IPS-18c (cell line): Measurements from ENCODE around the gene SESTD1.

Experiments used
- H3K4me3 ChIP-seq: 2 replicates; pipeline ENCODE4 v1.7.0; 2013; ENCODE audit warnings: low read depth, mild to moderate bottlenecking, low read length, moderate library complexity; ENCODE audit not compliant: insufficient read depth
- H3K9me3 ChIP-seq: one replicate; pipeline ENCODE4 v1.6.1; 2013; ENCODE audit warnings: mild to moderate bottlenecking, low read length, moderate library complexity; ENCODE audit not compliant: control insufficient read depth, insufficient read depth

SESTD1 gene, protein sequence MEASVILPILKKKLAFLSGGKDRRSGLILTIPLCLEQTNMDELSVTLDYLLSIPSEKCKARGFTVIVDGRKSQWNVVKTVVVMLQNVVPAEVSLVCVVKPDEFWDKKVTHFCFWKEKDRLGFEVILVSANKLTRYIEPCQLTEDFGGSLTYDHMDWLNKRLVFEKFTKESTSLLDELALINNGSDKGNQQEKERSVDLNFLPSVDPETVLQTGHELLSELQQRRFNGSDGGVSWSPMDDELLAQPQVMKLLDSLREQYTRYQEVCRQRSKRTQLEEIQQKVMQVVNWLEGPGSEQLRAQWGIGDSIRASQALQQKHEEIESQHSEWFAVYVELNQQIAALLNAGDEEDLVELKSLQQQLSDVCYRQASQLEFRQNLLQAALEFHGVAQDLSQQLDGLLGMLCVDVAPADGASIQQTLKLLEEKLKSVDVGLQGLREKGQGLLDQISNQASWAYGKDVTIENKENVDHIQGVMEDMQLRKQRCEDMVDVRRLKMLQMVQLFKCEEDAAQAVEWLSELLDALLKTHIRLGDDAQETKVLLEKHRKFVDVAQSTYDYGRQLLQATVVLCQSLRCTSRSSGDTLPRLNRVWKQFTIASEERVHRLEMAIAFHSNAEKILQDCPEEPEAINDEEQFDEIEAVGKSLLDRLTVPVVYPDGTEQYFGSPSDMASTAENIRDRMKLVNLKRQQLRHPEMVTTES

DNA sequence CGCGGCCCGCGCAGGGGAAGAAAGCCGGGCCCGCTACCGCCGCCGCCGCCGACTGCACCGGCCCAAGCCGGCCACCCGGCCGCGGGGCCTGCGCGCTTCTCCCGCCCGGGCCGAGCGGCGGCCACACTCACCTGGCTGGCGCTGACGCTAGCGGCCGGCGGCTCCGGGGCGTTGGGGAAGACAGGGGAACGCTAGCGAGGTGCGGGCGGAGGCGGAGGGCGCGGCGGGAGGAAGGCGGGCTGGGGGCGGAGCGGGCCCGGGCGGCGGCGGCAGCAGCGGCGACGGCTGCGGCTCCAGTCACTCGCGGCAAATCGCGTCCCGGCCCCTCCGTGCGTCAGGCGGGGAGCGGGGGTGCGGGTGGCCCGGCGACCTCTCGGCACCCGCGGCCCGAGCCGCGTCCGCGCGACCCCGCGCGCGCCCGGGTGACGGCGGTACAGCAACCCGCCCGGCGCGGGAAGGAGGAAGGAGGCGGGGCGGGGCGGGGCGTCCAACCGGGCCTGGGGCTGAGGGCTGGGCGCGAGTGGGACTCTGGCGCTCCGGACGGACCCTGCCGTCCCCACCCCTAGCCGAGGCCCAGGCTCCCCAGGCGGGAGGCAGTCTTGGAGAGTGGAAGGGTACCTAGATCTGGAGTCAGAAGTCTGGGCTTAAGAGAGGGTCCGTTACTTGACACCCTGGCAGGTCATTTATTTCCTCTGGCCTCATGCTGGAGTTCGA lies at the start of gene SESTD1:
SESTD1 (minus strand) TSS at position 465 of the 714 bp plus-strand sequence. CDS start 72,991 bp downstream, outside the sequence.
- peaks cover 5% of the 10 kb centered on the region for H3K9me3 ChIP-seq
- H3K4me3 ChIP-seq, result peak within 1 kb of the TSS; percentile 82

DNA sequence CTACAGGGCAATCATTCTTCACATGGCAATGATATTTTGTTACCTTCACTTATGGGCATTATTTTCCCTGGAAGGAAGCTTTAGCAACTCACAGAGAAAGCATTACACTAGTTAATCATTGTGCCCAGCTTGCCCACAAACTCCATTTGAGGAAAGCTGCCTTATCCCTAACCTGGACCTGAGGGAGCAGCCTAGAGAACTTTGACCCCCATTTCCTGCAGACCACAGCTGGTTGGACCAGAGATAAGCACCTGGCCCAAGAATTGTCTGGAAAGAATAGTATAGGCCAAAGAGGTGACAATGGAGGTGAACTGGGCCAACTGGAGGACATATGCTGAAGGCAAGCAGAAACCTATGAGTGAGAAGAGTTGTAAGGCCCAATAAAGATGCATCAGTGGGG lies 48.4 kb upstream of the SESTD1 start:
- Histone ChIP-seq H3K4me3 (no peak overlapping the region), H3K9me3 (peaks cover 2% of the 10 kb centered on the region)

DNA sequence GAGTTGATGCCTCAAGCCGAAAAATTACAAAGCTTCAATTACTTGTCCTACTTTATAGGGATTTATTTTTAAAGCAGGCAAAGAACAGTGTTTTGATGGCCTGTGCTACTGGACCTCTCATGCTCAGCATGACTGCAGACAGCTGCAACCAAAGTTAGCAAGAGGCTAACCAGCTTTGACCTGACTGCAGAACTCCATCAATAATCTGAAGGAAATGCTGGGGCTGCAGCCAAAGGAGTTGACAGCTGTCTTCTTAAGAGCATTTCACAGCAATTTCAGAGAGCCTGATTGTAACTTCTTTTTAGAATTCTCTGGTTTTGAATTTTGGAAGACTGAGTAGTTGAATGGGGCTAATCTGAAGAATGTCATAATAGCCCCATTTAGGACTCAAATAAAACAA lies 46.5 kb upstream of the SESTD1 start:
- Histone ChIP-seq H3K4me3 (no peak overlapping the region), H3K9me3 (peaks cover 2% of the 10 kb centered on the region)

DNA sequence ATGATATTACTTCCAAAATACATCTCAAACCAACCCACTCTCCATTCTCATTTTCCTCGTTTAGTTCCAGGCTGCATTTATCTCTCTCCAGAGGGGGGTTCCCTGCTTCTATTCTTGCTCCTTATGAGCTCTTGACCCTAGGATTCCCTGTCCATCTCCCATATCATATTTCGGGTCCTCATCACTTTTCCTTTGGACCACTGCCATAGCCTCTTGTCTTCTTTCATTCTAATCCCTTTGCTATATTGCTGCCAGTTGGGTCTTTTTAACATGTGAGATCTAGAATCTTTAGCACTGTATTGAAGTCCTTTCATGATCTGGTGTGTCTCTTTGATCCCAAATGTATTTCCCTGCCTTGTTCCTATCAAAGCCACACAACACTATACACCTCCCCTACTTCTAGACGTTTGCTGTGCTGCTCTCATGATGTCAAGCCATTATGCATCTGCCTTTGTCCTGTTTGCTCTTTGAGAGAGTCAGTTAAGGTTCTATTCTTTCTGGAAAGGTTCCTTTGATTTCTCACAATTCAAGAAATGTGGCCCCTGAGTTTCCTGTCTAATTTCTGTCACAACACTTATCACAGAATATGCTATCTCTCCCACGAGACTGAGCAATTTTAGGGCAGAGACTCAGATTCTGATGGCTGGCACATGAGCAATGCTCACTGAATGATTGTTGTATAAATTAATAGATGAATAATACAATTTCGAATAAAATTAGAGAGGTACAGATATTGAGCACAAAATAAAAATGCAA lies 43.2 kb upstream of the SESTD1 start:
- Histone ChIP-seq H3K4me3 (no peak overlapping the region), H3K9me3 (no peaks in the 10 kb centered on the region)

DNA sequence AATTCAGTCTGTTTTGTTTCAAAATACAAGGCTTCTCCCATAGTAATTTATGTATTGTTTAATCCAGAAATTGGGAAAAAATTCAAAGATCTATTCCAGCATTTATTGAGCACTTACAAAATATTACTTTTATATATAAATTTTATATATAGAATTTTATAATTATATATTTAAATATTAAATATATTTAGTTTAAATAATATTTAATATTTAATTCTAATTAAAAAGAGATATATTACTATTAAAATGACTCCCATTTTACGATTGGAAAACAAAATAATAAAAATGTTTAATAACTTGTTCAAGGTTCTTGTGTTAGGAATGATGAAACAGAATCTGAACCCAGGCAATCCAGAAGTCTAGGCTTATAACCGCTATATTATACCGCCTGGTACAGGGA lies 40.5 kb upstream of the SESTD1 start:
- Histone ChIP-seq H3K9me3 (no peaks in the 10 kb centered on the region), H3K4me3 (no peak overlapping the region)

DNA sequence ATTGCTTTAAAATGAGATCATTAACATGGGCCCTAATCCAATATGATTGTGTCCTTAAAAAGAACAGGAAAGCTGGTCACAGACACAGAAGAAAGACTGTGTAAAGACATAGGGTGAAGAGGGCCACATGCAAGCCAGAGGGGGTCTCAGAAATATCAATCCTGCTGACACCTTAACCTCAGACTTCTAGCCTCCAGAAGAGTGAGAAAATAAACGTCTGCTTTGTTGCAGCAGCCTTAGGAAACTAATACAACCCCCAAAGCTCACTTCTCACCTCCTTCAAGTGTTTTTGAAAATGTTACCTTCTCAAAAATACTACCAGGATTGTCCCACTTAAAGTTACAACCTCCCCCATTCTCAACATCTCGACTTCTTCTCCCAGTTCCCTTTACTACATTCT lies 39.8 kb upstream of the SESTD1 start:
- Histone ChIP-seq H3K9me3 (no peaks in the 10 kb centered on the region), H3K4me3 (no peak overlapping the region)

DNA sequence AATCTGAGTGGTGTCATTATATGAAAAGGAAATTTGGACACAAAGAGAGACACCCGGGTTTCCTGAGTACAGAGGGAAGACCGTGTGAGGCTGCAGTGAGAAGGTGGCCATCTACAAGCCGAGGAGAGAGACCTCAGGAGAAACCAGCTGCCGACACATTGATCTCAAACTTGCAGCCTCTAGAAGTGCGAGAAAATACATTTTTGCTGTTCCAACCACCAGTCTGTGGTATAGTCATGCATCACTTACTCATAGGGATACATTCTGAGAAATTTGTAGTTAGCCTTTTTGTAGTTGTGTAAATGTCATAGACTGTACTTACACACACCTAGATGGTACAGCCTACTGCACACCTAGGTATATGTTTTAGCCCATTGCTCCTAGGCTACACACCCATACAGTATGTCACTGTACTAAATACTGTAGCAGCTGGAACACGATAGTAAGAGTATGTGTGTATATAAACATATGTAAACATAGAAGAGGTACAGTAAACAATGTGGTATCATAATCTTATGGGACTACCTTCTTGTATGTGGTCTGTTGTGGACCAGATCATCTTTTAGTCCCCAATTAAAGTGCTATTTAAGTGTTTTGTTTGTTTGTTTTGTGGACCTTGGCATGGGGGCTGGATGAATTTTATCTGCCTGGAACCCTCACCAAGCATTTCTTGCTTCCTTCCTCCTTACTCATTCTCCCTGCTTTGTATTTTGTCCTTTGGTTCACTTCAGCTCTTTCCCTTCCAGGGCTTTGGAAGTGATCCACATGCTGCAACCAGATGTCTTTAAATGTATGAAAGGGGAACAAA lies 38.3 kb upstream of the SESTD1 start:
- Histone ChIP-seq H3K9me3 (no peaks in the 10 kb centered on the region), H3K4me3 (no peak overlapping the region)

DNA sequence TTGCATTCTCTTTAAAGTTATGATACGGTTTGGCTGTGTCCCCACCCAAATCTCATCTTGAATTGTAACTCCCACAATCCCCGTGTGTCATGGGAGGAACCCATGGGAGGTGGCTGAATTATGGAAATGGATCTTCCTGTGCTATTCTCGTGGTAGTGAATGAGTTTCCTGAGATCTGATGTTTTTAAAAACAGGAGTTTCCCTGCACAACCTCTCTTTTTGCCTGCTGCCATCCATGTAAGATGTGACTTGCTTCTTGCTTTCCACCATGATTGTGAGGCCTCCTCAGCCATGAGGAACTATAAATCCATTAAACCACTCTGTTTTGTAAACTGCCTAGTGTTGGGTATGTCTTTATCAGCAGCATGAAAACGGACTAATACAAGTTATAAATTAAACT lies 37.5 kb upstream of the SESTD1 start:
- Histone ChIP-seq H3K9me3 (no peaks in the 10 kb centered on the region), H3K4me3 (no peak overlapping the region)

DNA sequence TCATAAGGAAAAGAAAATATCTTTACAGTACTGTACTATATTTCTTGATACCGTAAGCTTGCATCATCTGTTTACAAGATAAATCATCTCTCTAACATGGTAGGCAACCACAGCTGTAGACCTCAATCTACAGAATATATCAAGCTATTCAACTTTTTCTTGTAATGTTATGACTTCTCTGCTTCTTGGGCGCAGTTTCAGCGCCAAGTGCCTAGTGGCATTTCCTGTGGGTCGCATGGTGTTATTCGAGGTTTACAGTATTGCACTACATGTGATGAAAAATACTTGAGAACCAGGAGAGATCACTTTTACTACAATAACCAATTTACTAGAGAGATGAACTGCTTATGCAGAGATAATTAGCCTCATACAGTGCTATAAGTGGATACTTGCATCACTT lies 34.0 kb upstream of the SESTD1 start:
- no peak overlapping the region for H3K4me3 ChIP-seq
- H3K9me3 ChIP-seq, result peaks cover 2% of the 10 kb centered on the region

DNA sequence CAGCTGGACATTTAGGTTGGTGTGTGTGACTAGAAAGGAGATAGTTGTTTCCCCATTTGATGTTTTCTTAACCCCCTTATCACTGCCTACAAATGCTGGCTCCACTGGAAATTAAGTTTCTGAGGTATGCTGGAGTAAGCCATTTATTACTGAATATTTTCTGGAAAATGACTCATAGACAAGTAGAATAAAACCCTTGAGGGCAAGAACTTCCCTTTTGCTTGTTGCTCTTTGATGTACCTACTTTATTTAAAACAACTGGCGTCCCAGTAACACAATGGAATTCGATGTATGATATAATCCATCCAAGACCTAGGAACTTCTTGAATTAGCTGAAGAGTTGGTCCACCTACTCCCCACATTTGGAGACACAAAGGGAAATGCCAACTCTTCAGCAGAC lies 33.3 kb upstream of the SESTD1 start:
- no peak overlapping the region for H3K4me3 ChIP-seq
- peaks cover 2% of the 10 kb centered on the region for H3K9me3 ChIP-seq

DNA sequence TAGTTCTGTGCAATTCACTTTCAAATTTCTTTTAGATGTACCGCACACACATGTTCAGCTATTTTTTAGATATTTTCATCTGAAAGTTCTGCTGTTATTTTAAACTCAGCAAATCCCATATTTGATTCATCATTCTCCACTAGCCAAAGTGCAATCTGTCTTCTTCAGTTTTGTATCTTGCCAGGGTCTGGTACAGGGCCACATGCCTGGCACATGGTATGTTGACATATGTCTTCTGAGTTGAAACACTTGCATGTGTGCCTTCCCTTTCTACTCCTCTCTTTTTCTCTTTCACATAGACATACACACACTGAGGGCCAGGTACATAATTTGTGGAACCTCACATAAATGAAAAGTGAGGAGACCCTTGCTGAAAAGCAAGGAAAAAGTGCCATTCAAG lies 25.7 kb upstream of the SESTD1 start:
- Histone ChIP-seq H3K4me3 (no peak overlapping the region), H3K9me3 (no peaks in the 10 kb centered on the region)

DNA sequence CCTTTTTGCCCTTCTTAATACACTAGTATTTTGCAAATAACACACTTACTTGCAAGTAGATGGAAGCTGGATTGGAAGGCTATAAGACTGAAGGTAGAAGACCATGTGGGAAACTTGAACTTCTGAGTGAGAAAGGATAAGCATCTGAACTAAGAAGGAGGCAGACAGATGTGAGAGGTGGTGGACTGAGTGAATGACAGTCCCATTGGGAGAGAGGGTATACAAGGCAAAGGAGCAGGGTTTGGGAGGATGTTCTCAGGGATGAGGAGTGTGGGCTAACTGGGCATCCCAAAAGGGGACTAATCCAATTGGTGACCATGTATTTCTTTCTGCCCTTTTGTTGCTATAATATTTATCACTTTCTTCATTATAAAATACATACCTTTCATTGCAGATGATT lies 20.4 kb upstream of the SESTD1 start:
- H3K4me3 ChIP-seq, result no peak overlapping the region
- H3K9me3 ChIP-seq, result no peaks in the 10 kb centered on the region

DNA sequence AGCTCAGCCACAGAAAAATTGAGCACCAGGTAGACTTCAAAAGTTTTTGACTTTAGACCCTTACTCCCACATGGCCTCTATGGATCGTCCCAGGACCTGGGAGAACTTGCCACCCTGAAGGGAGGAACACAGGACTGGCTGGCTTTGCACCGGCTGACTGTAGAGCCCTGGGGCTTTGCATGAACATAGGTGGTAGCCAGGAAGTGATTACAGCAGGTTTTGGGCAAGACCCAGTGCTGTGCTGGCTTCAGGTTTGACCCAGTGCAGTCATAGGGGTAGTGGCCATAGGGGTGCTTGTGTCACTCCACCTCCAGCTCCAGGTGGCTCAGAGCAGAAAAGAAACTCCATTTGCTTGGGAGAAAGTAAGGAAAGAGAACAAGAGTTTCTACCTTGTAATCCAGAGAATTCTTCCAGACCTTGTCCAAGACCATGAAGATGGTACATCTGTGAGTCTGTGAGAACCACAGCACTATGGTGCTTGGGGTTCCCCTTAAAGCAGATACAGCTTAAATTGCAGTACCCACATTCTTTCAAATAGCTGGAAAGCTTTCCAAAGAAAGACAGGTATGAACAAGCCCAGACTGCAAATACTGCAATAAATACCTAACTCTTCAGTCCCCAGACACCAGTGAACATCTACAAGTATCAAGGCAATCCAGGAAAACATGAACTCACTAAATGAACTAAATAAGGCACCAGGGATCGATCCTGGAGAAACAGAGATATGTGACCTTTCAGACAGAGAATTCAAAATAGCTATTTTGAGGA lies 13.0 kb upstream of the SESTD1 start:
- no peak overlapping the region for H3K4me3 ChIP-seq
- no peaks in the 10 kb centered on the region for H3K9me3 ChIP-seq

DNA sequence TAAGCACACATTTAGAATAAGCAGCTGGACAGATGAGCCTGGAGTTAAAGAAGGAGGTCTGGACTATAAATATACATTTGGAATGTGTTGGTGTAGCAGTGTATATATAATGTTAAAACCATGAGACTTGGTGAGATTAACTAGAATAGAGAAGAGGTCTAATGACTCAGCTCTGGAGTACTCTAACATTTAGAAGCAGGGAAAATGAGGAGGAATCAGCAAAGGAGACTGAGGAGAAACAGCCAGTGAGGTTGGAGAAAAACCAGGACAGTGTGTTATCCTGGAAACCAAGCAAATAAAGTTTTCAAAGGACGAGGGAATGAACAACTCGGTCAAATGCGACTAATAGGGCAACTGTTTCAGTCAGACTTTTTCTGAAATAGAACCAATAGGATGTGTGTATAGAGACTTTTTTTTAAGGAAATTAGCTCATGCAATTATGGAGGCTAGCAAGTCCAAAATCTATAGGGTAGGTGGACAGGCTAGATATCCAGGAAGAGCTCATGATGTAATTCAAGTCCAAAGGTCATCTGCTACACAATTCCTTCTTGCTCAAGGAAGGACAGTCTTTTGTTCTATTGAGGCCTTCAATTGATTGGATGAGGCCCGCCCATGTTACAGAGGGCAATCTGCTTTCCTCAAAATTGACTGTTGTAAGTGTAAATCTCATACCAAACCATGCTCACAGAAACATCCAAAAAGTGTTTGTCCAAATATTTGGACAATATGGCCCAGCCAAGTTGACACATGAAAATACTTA lies 10.8 kb upstream of the SESTD1 start:
- H3K4me3 ChIP-seq, result no peak overlapping the region
- no peaks in the 10 kb centered on the region for H3K9me3 ChIP-seq

DNA sequence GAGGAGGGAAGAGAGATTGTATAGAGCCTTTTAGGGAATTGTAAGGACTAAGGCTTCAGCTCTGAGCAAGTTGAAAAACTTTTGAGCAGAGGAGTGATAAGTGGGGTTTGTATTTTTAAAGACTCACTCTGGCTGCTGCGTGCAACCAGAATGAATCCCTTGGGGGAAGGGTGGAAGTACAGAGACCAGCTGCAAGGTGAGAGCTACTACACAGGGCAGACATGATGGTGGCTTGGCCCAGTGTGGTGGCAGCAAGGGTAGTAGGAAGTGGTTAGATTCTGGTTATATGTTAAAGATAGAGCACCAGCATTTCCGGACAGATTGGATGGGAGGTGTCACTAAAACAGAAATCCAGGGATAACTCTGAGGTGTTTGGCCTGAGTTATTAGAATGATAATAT lies 10.1 kb upstream of the SESTD1 start:
- H3K9me3 ChIP-seq, result no peaks in the 10 kb centered on the region
- no peak overlapping the region for H3K4me3 ChIP-seq
